SK-N-MC (cell line): Measurements from ENCODE around the gene FAM209A.

Source experiments
- EZH2 ChIP-seq: fragments of 200-600 bp; sonication (generic); IDR thresholded peaks from one replicate; pipeline ENCODE4 v1.6.1; 2017; ENCODE audit warnings: antibody characterized with exemption
- POLR2AphosphoS5 ChIP-seq: IDR thresholded peaks from 2 replicates; pipeline ENCODE4 v1.6.1; 2012; ENCODE audit warnings: mild to moderate bottlenecking, low read depth, low read length, borderline replicate concordance

GRCh38 chr20:56517211-56517610 lies 7.3 kb upstream of the FAM209A start:
- TF ChIP-seq EZH2, result no peak
- no peak for TF ChIP-seq POLR2AphosphoS5
